ENCODE data around the gene TCF20.

- TF ChIP-seq, protein P1, sequence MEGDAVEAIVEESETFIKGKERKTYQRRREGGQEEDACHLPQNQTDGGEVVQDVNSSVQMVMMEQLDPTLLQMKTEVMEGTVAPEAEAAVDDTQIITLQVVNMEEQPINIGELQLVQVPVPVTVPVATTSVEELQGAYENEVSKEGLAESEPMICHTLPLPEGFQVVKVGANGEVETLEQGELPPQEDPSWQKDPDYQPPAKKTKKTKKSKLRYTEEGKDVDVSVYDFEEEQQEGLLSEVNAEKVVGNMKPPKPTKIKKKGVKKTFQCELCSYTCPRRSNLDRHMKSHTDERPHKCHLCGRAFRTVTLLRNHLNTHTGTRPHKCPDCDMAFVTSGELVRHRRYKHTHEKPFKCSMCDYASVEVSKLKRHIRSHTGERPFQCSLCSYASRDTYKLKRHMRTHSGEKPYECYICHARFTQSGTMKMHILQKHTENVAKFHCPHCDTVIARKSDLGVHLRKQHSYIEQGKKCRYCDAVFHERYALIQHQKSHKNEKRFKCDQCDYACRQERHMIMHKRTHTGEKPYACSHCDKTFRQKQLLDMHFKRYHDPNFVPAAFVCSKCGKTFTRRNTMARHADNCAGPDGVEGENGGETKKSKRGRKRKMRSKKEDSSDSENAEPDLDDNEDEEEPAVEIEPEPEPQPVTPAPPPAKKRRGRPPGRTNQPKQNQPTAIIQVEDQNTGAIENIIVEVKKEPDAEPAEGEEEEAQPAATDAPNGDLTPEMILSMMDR (IDR thresholded peaks at IDR 0.05): no peak
- TF ChIP-seq EZH2 (IDR thresholded peaks at IDR 0.05): no peak
- TF ChIP-seq EZH2phosphoT487 (IDR thresholded peaks at IDR 0.05): no peak
Measured at GRCh38 chr22:42236848-42237247, 33.6 kb downstream of the TCF20 start.

Measured in neural progenitor cell (in vitro differentiated cells).